Activated naive CD4-positive, alpha-beta T cell treated with anti-CD3 and anti-CD28 coated beads, Interleukin-2, amount 50 U/mL, for 72 hours (primary cell): ENCODE measurements around the gene ACAN. TPM values are rescaled to one million over a fixed set of nuclear protein-coding genes. Genes with fewer than 3 reads are reported as not detected.
A peak's percentile ranks its signal among the peaks of the same experiment; 100 is the strongest.

Experiments used
- ATAC-seq, 2 donors: fragments of 150-1000 bp; cut with Tn5 transposase; 2 replicates each; pipeline ENCODE4 v1.10.0; 2021; ENCODE audit warnings: mild to moderate bottlenecking in 2 of 2, moderate library complexity in 2 of 2
- DNase-seq, 2 donors: peaks; one replicate each; pipeline ENCODE4 v3.0.0; 2021 to 2022; ENCODE audit warnings: low spot score in 2 of 2
- H3K27ac Mint-ChIP-seq, 2 donors: one replicate each; pipeline ENCODE4 v1.8.0; 2022; ENCODE audit warnings: mild to moderate bottlenecking in 2 of 2, mixed read lengths in 2 of 2
- H3K36me3 Mint-ChIP-seq, 2 donors: one replicate each; pipeline ENCODE4 v1.8.0; 2022; ENCODE audit warnings: mixed read lengths in 2 of 2
- H3K9me3 Mint-ChIP-seq, 2 donors: one replicate each; pipeline ENCODE4 v1.8.0; 2022; ENCODE audit warnings: mixed read lengths in 2 of 2
- total RNA-seq, 2 donors: library from RNA; stranded (reverse); gene quantifications; one replicate each; pipeline ENCODE4 v1.2.3, GENCODE V29; 2022

Gene ACAN
- total RNA-seq = not detected

DNA sequence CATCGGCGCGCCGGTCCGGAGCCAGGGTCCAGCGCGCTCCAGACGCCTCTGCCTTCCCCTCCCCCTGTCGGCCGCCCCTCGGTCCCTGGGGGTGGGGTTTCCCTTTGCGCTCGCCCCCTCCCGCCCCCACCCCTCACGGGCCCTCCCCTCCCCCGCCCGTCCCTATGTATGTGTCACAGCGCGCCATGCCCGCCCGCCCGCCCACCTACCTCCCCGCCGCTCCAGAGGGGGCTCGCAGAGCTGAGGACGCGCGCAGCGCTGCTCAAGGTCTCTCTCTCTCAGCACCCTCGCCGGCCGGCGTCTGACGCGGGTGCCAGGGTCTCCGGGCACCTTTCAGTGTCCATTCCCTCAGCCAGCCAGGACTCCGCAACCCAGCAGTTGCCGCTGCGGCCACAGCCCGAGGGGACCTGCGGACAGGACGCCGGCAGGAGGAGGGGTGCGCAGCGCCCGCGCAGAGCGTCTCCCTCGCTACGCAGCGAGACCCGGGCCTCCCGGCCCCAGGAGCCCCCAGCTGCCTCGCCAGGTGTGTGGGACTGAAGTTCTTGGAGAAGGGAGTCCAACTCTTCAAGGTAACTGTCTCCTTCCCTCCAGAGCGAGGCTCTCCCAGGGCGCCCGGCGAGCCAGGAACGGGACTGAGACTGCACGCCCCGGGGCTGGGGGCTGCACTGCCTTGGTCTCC is at the start of gene ACAN:
Gene ACAN, plus strand, starts transcription at position 196 of the 679 bp plus-strand sequence. CDS start 32,771 bp downstream, outside the sequence.
- no peaks in the 10 kb centered on the region for H3K9me3 Mint-ChIP-seq
- DNase-seq (no peak), ATAC-seq (peak in 1 of 2 donors; percentile 26)
- no peak within 1 kb of the TSS for H3K27ac Mint-ChIP-seq
- peaks cover 6 to 7% of the 10 kb centered on the region in 2 donors for H3K36me3 Mint-ChIP-seq

DNA sequence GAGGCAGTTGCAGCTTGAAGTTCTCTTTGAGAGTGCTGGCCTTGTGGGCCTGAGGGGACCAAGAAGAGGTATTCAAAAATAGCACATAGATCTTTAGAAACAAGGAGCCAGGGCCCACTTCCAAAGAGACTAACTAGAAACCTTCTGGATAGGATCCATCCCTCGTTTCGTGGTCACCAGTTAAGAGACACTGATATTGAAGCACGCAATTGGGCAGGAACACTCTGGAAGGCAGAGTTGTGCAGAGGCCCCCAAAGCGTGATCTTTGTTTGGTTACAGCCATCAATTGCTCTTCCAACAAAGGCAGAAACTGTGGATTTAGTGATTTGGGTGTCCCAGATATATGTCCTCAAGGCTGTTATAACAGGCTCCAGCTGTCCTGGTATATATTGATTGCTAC is 46.7 kb upstream of the ACAN start:
- no peaks in the 10 kb centered on the region for H3K36me3 Mint-ChIP-seq
- no peak overlapping the region for H3K27ac Mint-ChIP-seq
- ATAC-seq = no peak

DNA sequence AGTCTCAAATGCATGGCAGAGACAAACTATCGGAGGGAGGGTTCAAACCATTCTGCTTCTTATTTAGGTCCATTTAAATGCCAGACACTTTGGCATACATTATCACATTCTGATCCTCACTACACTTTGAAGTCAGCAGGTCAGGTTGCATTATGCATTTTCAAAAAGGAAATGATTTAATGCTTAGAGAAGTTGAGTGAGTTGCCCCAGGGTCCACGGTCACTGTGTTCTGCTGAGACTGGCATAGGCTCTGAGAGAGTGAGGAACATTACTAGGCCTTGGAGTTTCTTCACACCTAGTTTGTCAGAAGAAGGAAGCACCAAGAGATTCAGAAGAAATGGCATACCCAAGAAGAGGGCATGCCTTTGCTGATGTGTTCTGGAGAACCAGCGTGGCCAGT is 46.3 kb upstream of the ACAN start:
- DNase-seq (no peak), ATAC-seq (no peak)
- no peaks in the 10 kb centered on the region for H3K9me3 Mint-ChIP-seq
- H3K27ac Mint-ChIP-seq = no peak overlapping the region
- no peaks in the 10 kb centered on the region for H3K36me3 Mint-ChIP-seq

More for the DNA sequence above, 46.7 kb upstream of the ACAN start:
- H3K9me3 Mint-ChIP-seq = no peaks in the 10 kb centered on the region
- DNase-seq = no peak

DNA sequence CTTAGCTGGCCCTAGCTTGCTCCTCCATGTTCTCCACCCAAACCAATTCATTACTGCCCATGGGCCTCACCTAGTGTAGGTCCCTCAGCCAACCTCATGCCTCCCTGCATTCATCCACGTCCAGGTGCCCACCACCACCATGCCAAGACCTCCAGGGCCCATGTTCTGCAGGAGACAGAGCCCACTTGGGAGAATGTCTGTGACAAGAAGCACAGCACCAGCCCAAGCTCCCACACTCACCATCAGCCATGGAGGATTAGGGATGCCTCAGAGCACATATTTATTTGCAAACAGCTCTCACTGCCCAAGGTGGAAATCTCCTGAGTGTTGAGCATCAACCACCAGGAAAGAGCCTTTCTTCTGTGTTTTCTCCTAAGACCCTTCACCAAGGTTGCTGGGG is 43.4 kb upstream of the ACAN start:
- ATAC-seq (no peak), DNase-seq (no peak)
- Mint-ChIP-seq H3K9me3 (no peaks in the 10 kb centered on the region), H3K27ac (no peak overlapping the region), H3K36me3 (no peaks in the 10 kb centered on the region)

DNA sequence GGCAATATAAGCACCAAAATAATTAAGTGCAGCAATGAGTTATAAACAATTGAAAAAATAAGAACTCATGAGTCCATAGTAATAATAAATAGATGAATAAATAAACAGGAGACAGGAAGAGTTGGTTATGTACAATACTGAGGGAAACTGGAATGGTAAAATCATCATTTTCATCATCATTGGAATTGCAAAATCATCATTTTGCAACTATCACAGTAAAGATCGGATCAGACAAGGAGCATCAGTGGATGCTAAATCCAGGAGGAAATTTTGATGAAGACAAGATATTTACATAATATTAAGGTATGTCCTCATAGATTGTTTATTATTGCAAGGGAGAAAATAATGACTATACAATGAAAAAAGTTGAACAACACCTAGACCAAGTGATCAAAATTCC is 38.8 kb upstream of the ACAN start:
- no peaks in the 10 kb centered on the region for H3K9me3 Mint-ChIP-seq
- peaks cover 0 to 2% of the 10 kb centered on the region in 2 donors for H3K36me3 Mint-ChIP-seq
- no peak overlapping the region for H3K27ac Mint-ChIP-seq
- no peak for ATAC-seq
- no peak for DNase-seq

DNA sequence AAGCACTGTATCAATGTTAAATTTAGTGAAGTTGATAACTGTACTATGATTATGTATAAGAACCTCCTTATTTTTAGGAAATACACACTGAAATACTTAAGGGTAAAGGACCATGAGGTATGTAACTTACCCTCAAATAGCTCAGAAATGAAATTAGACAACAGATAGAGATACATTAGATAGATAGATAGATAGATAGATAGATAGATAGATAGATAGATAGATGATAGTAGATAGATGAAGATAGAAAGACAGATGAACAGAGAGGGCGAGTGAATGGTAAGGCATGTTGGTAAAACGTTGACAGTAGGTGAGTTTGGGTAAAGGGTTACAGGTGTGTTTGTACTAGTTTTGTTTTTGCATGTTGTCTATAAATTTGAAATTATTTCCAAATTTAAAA is 38.0 kb upstream of the ACAN start:
- DNase-seq = no peak
- no peak overlapping the region for H3K27ac Mint-ChIP-seq
- peaks cover 5 to 10% of the 10 kb centered on the region in 2 donors for H3K36me3 Mint-ChIP-seq
- no peak for ATAC-seq
- peaks cover 4% of the 10 kb centered on the region in 2 donors for H3K9me3 Mint-ChIP-seq

DNA sequence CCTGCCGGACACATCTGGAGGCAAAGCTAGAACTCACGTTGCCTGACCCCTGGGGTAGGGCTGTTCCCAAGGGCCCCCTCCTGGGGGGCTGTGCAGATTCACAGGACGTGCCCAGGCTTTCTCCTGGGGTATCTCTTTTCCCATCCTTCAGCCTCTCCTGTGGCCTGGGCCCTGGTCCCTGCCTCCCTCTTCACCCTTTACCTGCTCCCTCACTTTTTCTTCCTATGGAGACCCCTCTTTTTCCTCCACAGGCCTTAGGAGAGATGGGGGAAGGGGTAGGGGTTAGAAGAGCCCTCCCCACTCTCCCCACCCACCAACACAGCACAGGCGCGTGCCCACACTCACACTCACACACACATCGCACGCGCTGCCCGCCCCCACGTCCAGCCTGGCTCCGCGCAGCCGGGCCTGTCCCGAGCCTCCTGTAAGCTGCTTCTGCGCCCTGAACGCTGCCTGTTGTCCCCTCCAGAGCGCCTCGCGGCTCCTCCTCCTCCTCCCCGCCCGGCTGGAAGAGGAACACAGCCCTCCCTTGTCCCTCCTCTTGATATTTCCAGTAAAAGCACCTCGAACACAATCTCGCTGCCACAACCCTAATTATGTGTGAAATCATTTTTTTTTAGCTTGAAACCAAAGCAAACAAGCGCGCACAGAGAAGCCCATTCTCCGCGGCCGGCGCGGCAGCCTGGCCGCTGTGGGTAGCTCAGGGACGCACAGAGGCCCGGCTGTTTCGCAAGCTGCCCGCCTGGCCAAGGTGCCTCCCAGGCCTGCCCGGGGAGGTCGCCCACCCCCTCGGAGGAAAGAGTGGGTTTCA is 33.9 kb upstream of the ACAN start:
- DNase-seq (no peak), ATAC-seq (no peak)
- Mint-ChIP-seq H3K27ac (no peak overlapping the region), H3K9me3 (peaks cover 5 to 6% of the 10 kb centered on the region in 2 donors), H3K36me3 (peaks cover 12 to 13% of the 10 kb centered on the region in 2 donors)

DNA sequence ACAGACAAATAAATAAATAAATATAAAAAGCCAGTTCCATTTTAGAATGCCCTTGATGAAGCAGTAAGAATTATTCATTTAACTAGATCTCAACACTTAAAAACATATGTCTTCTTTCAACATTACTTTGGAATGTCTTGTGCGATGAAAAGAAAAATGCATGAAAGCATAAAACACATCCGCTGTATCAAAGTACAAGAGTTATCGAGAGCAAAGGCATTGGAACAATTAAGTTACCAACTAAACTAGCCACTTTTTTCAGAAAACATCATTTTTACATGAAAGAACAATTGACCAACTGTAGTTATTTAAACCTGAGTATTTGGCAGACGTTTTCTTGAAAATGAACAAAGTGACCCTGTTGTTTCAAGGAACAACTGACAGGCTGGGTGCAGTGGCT is 27.5 kb upstream of the ACAN start:
- DNase-seq (no peak), ATAC-seq (no peak)
- Mint-ChIP-seq H3K9me3 (no peaks in the 10 kb centered on the region), H3K27ac (no peak overlapping the region), H3K36me3 (peaks cover 0 to 6% of the 10 kb centered on the region in 2 donors)

DNA sequence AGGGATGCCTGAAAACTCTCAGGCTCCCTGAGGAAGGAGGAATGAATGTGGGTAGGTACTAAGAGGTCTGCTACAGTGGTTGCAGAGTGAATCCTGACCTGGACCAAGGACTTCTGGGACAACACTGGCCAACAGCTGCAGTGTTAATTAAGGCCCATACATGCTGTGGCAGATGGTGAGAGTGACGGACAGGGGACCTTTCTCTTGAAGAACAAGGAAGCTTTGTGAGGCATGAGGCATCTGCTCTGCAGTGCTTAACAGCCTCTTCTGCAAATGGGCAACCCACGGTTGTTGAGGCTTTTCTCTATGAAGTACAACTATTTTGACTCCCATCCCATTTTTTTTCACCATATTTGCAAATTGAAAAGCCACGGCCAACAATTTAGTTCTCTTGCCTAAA is 26.6 kb upstream of the ACAN start:
- Mint-ChIP-seq H3K36me3 (peaks cover 0 to 5% of the 10 kb centered on the region in 2 donors), H3K9me3 (no peaks in the 10 kb centered on the region), H3K27ac (no peak overlapping the region)
- DNase-seq (no peak), ATAC-seq (no peak)

DNA sequence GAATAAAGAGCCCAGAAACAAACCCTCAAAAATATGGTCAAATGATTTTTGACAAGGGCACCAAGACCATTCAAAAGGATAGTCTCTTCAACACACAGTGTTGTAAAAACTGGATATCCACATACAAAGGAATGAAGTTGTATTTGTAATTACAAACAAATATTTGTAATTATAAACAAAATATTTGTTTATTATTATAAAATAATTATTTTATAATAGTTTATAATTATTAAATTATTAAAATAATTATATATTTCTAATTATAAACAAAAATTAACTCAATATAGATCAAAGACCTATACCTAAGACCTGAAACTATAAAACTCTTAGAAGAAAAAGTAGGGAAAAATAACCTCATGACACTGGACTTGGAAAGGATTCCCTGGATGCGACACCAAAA is 23.3 kb upstream of the ACAN start:
- DNase-seq = no peak
- H3K9me3 Mint-ChIP-seq = no peaks in the 10 kb centered on the region
- no peak overlapping the region for H3K27ac Mint-ChIP-seq
- H3K36me3 Mint-ChIP-seq = no peaks in the 10 kb centered on the region
- ATAC-seq = no peak

DNA sequence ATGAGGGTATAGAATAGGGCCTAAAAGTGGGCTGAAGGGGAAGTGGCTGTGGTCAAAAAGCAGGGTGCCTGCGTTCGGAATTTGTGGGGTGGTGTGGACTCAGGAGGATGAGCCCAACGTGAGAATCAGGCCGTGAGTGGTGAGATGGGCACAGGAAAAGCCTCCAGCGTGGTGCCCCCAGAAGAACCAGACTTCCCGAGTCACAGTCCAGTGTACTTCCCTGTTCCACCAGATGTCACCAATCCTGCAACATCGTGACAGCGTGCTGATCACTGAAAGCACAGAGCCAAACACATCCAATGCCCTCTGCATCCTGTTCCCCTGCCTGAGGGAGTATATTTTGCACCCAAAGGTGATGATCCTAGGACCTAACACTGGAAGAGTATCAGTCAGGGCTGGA is 20.8 kb upstream of the ACAN start:
- H3K36me3 Mint-ChIP-seq = no peaks in the 10 kb centered on the region
- no peaks in the 10 kb centered on the region for H3K9me3 Mint-ChIP-seq
- H3K27ac Mint-ChIP-seq = no peak overlapping the region
- DNase-seq = no peak
- no peak for ATAC-seq

DNA sequence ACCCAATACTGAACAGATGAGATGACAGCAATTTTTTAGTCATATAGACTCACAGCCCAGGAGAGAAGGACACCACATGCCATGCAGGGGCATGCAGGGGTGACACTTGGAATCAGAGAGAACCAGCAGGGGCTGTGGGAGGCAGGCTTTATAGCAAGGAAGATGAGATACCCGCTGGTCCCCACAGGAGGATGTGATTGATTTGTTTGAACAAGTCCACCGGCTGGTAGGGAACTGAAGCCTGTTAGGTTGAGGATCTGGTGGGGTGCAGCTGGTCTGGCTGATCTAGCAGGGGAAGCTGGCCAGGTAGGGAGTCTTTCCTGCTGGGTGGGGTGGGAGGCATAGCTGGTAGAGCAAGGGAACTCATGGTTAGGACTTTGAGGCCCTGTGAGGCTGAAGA is 18.0 kb upstream of the ACAN start:
- Mint-ChIP-seq H3K9me3 (no peaks in the 10 kb centered on the region), H3K36me3 (no peaks in the 10 kb centered on the region), H3K27ac (no peak overlapping the region)
- DNase-seq = no peak
- ATAC-seq = no peak

DNA sequence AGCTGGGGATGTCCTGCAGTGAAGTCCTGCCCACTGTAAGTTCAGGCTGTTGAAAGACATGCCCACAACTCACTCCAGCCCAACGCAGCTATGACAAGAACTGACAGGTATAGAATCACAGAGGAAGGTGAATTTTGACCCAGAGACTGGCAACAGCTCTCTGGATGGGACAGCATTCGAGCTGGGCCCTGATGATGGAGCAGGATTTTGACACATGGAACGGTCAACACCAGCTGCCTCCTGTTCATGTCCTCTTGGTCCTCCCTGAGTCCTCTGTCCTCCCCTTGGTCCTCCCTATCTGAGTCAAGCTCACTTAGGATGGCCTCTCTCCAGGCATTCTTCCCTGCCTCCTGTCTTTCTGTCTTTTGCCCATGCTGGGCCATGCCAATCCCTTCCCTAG is 15.2 kb upstream of the ACAN start:
- Mint-ChIP-seq H3K9me3 (no peaks in the 10 kb centered on the region), H3K27ac (peak overlapping the region in 1 of 2 donors; percentile 6), H3K36me3 (no peaks in the 10 kb centered on the region)
- ATAC-seq (no peak), DNase-seq (no peak)

DNA sequence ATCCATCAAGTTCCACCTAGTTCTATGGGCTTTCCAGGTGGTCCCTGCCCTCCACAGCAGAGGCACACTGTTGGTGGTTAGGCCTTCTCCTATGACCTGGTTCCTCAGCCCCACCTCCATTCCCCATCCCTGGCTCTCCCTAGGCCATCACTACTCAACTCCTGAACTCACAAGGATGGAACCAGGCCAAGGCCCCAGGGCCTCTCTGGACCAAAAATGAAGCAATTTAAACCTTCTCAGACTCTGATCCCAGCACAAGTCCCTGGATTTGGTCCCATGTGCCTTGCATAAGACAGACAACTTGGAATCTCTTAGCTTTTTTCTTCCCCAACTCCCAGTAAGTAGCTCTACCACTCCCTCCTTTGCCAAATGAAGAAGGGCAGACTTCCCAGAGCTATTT is 14.4 kb upstream of the ACAN start:
- DNase-seq (no peak), ATAC-seq (no peak)
- no peaks in the 10 kb centered on the region for H3K9me3 Mint-ChIP-seq
- H3K36me3 Mint-ChIP-seq = no peaks in the 10 kb centered on the region
- H3K27ac Mint-ChIP-seq = no peak overlapping the region

DNA sequence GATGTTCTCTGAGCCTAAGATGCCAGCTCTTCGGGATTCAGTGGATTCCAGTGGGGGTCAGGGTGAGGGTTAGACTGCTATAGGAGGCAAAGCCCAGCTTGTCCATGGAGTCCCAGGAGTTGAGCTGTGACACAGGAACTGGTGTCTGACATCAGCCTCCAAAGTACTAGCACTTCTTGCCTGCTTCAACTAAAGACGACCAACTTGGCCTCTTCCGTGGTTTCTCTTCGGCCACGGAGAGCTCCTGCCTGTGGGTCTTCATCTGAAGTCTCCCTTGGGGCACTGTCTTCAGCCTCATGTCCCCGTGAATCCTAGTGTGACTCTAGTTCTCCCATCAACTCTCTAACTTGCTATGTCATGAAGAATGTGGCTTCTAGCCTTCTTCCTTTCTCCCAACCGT is 12.8 kb upstream of the ACAN start:
- DNase-seq (no peak), ATAC-seq (no peak)
- Mint-ChIP-seq H3K27ac (peak overlapping the region in 1 of 2 donors; percentile 6), H3K36me3 (no peaks in the 10 kb centered on the region), H3K9me3 (no peaks in the 10 kb centered on the region)

DNA sequence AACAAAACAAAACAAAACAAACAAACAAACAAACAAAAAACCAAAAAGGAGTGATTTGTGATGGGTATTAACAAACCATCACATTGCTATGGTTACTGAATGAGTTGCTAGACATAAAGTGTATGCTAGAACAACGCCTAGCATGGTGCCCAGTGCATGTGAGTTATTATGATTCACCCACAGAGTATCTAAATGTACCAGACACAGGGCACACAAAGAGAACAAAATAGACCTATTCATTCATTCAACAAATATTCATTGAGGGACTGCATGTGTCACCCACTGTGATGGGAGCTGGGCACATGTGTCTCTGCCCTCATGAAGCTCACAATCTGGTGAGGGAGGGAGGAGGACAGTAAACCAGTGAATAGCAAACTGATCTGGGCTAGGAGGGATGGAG is 11.6 kb upstream of the ACAN start:
- ATAC-seq = no peak
- H3K9me3 Mint-ChIP-seq = no peaks in the 10 kb centered on the region
- H3K27ac Mint-ChIP-seq = no peak overlapping the region
- no peaks in the 10 kb centered on the region for H3K36me3 Mint-ChIP-seq
- no peak for DNase-seq

DNA sequence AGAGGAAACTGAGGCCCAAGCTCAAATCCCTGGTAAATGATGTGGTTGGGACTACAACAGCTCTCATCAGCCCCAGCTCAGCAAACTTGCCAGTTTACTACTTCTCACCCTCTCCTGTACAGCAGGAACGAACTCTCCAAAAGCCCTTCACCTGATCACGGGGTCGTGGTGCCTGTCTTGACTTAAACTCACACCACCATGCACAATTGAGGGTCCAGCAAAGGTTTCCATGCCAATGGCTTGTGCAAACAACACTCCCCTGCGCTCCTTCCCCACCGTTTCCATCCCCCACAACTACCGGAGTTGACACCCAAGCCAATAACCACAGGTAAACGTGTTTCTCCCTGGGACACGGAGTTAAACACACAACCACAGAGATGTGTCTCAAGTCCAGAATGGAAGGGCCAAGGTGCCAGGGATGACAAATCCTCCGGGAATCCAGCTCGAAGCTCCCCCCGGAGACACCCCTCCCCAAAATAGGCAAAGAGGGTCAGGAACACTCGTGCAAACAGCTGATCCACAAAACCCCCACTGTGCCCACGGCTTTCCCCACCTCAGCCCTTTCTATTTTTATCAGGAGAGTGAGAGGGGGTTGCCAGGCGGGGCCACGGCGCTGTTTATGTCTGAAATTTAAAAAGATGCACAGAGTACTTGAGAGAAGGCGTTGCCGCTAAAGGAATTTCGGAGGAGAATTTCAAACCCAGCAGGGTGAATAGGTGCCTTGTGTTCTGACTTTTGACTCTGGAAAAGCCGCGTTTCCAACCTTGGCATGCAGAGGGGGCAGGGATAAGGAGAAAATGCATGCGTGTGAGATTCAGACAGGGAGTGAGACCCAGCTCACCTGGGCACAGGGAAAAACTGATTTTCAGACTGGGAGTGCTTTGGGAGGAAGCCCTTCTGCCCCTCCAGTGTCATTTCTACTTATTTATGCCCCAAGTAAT is 10.6 kb upstream of the ACAN start:
- Mint-ChIP-seq H3K9me3 (no peaks in the 10 kb centered on the region), H3K36me3 (no peaks in the 10 kb centered on the region), H3K27ac (no peak overlapping the region)
- ATAC-seq (no peak), DNase-seq (no peak)
